Stimulated activated memory B cell treated with anti-CD40 and anti-IgM and Interleukin-4, amounts not matched to agents 10 μg/mL and 1 μg/mL and 100 μg/mL, for 72 hours (primary cell): ENCODE data around the gene SWAP70.
A peak's percentile ranks its signal among the peaks of the same experiment; 100 is the strongest.

Experiments
- ATAC-seq: fragments of 150-1000 bp; cut with Tn5 transposase; 2 replicates; pipeline ENCODE4 v1.10.0; 2021
- H3K27ac Mint-ChIP-seq: one replicate; pipeline ENCODE4 v1.8.0; 2022; ENCODE audit warnings: mild to moderate bottlenecking, mixed read lengths
- H3K27me3 Mint-ChIP-seq: one replicate; pipeline ENCODE4 v1.8.0; 2022; ENCODE audit warnings: mixed read lengths
- H3K36me3 Mint-ChIP-seq: one replicate; pipeline ENCODE4 v1.8.0; 2022; ENCODE audit warnings: mixed read lengths
- H3K4me1 Mint-ChIP-seq: one replicate; pipeline ENCODE4 v1.8.0; 2022; ENCODE audit warnings: mixed read lengths
- H3K4me3 Mint-ChIP-seq: one replicate; pipeline ENCODE4 v1.8.0; 2022; ENCODE audit warnings: mild to moderate bottlenecking, moderate library complexity, mixed read lengths
- H3K9me3 Mint-ChIP-seq: one replicate; pipeline ENCODE4 v1.8.0; 2022; ENCODE audit warnings: mixed read lengths

Gene SWAP70

GRCh38 chr11:9665749-9666148 is 1.9 kb downstream of the SWAP70 start:
- Mint-ChIP-seq H3K36me3 (peaks cover 56% of the 10 kb centered on the region), H3K9me3 (peaks cover 3% of the 10 kb centered on the region), H3K4me3 (peak overlapping the region; percentile 97), H3K27me3 (no peaks in the 10 kb centered on the region), H3K27ac (peak overlapping the region; percentile 99), H3K4me1 (peaks cover 79% of the 10 kb centered on the region)
- no peak for ATAC-seq

- Mint-ChIP-seq H3K27me3 (no peaks in the 10 kb centered on the region), H3K27ac (peak overlapping the region; percentile 99), H3K9me3 (peaks cover 3% of the 10 kb centered on the region), H3K4me1 (peaks cover 71% of the 10 kb centered on the region), H3K36me3 (peaks cover 67% of the 10 kb centered on the region), H3K4me3 (peak overlapping the region; percentile 97)
- ATAC-seq: no peak
Observed at GRCh38 chr11:9669954-9670353, 6.1 kb downstream of the SWAP70 start.

- H3K36me3 Mint-ChIP-seq: peaks cover 53% of the 10 kb centered on the region
- peak overlapping the region; percentile 85 for H3K27ac Mint-ChIP-seq
- H3K4me3 Mint-ChIP-seq: no peak overlapping the region
- H3K9me3 Mint-ChIP-seq: no peaks in the 10 kb centered on the region
- peaks cover 76% of the 10 kb centered on the region for H3K4me1 Mint-ChIP-seq
- no peaks in the 10 kb centered on the region for H3K27me3 Mint-ChIP-seq
- no peak for ATAC-seq
Observed at GRCh38 chr11:9672288-9672916, 8.5 kb downstream of the SWAP70 start.

- no peak for ATAC-seq
- H3K27ac Mint-ChIP-seq: peak overlapping the region; percentile 85
- no peaks in the 10 kb centered on the region for H3K9me3 Mint-ChIP-seq
- peak overlapping the region; percentile 73 for H3K4me3 Mint-ChIP-seq
- H3K27me3 Mint-ChIP-seq: no peaks in the 10 kb centered on the region
- H3K4me1 Mint-ChIP-seq: peaks cover 76% of the 10 kb centered on the region
- H3K36me3 Mint-ChIP-seq: peaks cover 48% of the 10 kb centered on the region
Observed at GRCh38 chr11:9672918-9673317, 9.0 kb downstream of the SWAP70 start.

- Mint-ChIP-seq H3K4me1 (peaks cover 73% of the 10 kb centered on the region), H3K36me3 (peaks cover 36% of the 10 kb centered on the region), H3K27ac (peak overlapping the region; percentile 85), H3K9me3 (no peaks in the 10 kb centered on the region), H3K27me3 (no peaks in the 10 kb centered on the region), H3K4me3 (peak overlapping the region; percentile 79)
- ATAC-seq: no peak
Observed at GRCh38 chr11:9675691-9676090, 11.8 kb downstream of the SWAP70 start.

GRCh38 chr11:9677951-9678350 is 14.1 kb downstream of the SWAP70 start:
- H3K4me1 Mint-ChIP-seq: peaks cover 71% of the 10 kb centered on the region
- H3K27ac Mint-ChIP-seq: peak overlapping the region; percentile 85

GRCh38 chr11:9678576-9678975 is 14.7 kb downstream of the SWAP70 start:
- no peak for ATAC-seq
- H3K27me3 Mint-ChIP-seq: no peaks in the 10 kb centered on the region
- H3K36me3 Mint-ChIP-seq: peaks cover 40% of the 10 kb centered on the region
- H3K4me1 Mint-ChIP-seq: peaks cover 65% of the 10 kb centered on the region
- H3K4me3 Mint-ChIP-seq: peak overlapping the region; percentile 66
- no peaks in the 10 kb centered on the region for H3K9me3 Mint-ChIP-seq
- H3K27ac Mint-ChIP-seq: peak overlapping the region; percentile 70

More at GRCh38 chr11:9677951-9678350, 14.1 kb downstream of the SWAP70 start:
- H3K27me3 Mint-ChIP-seq: no peaks in the 10 kb centered on the region
- no peaks in the 10 kb centered on the region for H3K9me3 Mint-ChIP-seq
- H3K4me3 Mint-ChIP-seq: no peak overlapping the region
- H3K36me3 Mint-ChIP-seq: peaks cover 39% of the 10 kb centered on the region
- no peak for ATAC-seq

- ATAC-seq: no peak
- H3K4me3 Mint-ChIP-seq: peak overlapping the region; percentile 27
- H3K27ac Mint-ChIP-seq: peak overlapping the region; percentile 59
- H3K36me3 Mint-ChIP-seq: peaks cover 38% of the 10 kb centered on the region
- H3K27me3 Mint-ChIP-seq: no peaks in the 10 kb centered on the region
- no peaks in the 10 kb centered on the region for H3K9me3 Mint-ChIP-seq
- peaks cover 50% of the 10 kb centered on the region for H3K4me1 Mint-ChIP-seq
Observed at GRCh38 chr11:9680028-9680427, 16.2 kb downstream of the SWAP70 start.

- Mint-ChIP-seq H3K27ac (no peak overlapping the region), H3K36me3 (peaks cover 36% of the 10 kb centered on the region), H3K4me1 (peaks cover 44% of the 10 kb centered on the region), H3K9me3 (no peaks in the 10 kb centered on the region), H3K4me3 (no peak overlapping the region), H3K27me3 (no peaks in the 10 kb centered on the region)
- peak; percentile 73 for ATAC-seq
Observed at GRCh38 chr11:9681583-9682372, 17.9 kb downstream of the SWAP70 start.

GRCh38 chr11:9687711-9688477 is 24.0 kb downstream of the SWAP70 start:
- Mint-ChIP-seq H3K27me3 (no peaks in the 10 kb centered on the region), H3K4me1 (peaks cover 36% of the 10 kb centered on the region), H3K27ac (no peak overlapping the region), H3K9me3 (no peaks in the 10 kb centered on the region), H3K36me3 (peaks cover 29% of the 10 kb centered on the region), H3K4me3 (no peak overlapping the region)
- no peak for ATAC-seq

GRCh38 chr11:9688716-9689511 is 25.0 kb downstream of the SWAP70 start:
- ATAC-seq: peak; percentile 95
- Mint-ChIP-seq H3K4me1 (peaks cover 45% of the 10 kb centered on the region), H3K27ac (no peak overlapping the region), H3K4me3 (no peak overlapping the region), H3K36me3 (peaks cover 22% of the 10 kb centered on the region), H3K27me3 (no peaks in the 10 kb centered on the region), H3K9me3 (no peaks in the 10 kb centered on the region)

- Mint-ChIP-seq H3K36me3 (peaks cover 29% of the 10 kb centered on the region), H3K27me3 (no peaks in the 10 kb centered on the region), H3K4me1 (peaks cover 53% of the 10 kb centered on the region), H3K4me3 (no peak overlapping the region), H3K27ac (no peak overlapping the region), H3K9me3 (no peaks in the 10 kb centered on the region)
- ATAC-seq: no peak
Observed at GRCh38 chr11:9689721-9690120, 25.8 kb downstream of the SWAP70 start.

- Mint-ChIP-seq H3K9me3 (no peaks in the 10 kb centered on the region), H3K36me3 (peaks cover 35% of the 10 kb centered on the region), H3K4me3 (peak overlapping the region; percentile 2), H3K4me1 (peaks cover 51% of the 10 kb centered on the region), H3K27me3 (no peaks in the 10 kb centered on the region), H3K27ac (no peak overlapping the region)
- ATAC-seq: no peak
Observed at GRCh38 chr11:9691865-9692264, 28.0 kb downstream of the SWAP70 start.

GRCh38 chr11:9692691-9693090 is 28.8 kb downstream of the SWAP70 start:
- Mint-ChIP-seq H3K27ac (no peak overlapping the region), H3K36me3 (peaks cover 40% of the 10 kb centered on the region), H3K4me3 (peak overlapping the region; percentile 47), H3K9me3 (no peaks in the 10 kb centered on the region), H3K4me1 (peaks cover 55% of the 10 kb centered on the region), H3K27me3 (no peaks in the 10 kb centered on the region)
- peak; percentile 41 for ATAC-seq
